Peyer's patch (tissue), 4 donors: ENCODE measurements around the gene IL1RL2.

Experiments used
- POLR2A ChIP-seq, 2 donors: fragments of 450-650 bp; IDR thresholded peaks; one replicate each; pipeline ENCODE4 v1.5.1; 2017; ENCODE audit warnings: antibody characterized with exemption in 2 of 2, mild to moderate bottlenecking in 2 of 2, moderate library complexity in 2 of 2
- TF ChIP-seq, protein P1 (sequence below), 6 experiments: fragments of 450-650 bp in 4 of 6; fragments of 200-600 bp in 2 of 6; sonication (generic) in 1 of 6; IDR thresholded peaks; one replicate each; pipeline ENCODE4 v1.5.1; 2017 to 2019; ENCODE audit warnings: antibody characterized with exemption in 6 of 6, mild to moderate bottlenecking in 3 of 6, moderate library complexity in 1 of 6

DNA sequence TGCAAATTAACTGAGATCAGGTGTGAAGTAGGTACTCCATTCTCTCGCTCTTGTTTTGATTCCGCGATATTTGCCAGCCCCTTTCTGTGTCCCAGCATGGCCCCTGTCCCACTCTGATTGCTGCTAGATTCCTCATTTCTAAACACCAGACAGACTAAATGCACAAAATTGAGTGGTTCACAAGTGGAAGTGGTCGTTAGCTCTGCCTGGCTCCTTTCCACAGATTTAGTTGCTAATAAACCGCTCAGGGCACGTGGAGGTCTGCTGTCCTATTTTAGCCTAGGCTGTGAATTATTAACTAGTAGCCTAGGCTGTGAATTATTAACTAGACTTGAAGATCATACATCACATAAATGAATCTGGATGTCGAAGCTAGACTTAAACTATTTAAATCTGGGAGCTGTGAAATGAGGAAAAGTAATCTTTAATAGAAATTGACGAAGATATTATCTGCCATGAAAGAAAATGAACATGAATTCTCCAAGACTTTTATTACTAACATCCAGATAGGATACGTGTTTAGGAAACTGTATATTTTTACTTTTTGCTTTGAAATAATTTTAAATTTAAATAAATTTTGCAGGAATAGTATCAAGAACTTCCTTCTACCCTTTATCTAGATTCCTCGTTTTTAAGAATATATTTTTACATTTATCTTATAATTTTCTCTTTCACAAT, 3.7 kb downstream of the IL1RL2 start:
- TF ChIP-seq, protein P1, sequence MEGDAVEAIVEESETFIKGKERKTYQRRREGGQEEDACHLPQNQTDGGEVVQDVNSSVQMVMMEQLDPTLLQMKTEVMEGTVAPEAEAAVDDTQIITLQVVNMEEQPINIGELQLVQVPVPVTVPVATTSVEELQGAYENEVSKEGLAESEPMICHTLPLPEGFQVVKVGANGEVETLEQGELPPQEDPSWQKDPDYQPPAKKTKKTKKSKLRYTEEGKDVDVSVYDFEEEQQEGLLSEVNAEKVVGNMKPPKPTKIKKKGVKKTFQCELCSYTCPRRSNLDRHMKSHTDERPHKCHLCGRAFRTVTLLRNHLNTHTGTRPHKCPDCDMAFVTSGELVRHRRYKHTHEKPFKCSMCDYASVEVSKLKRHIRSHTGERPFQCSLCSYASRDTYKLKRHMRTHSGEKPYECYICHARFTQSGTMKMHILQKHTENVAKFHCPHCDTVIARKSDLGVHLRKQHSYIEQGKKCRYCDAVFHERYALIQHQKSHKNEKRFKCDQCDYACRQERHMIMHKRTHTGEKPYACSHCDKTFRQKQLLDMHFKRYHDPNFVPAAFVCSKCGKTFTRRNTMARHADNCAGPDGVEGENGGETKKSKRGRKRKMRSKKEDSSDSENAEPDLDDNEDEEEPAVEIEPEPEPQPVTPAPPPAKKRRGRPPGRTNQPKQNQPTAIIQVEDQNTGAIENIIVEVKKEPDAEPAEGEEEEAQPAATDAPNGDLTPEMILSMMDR (IDR thresholded peaks at IDR 0.05): no peak
- TF ChIP-seq POLR2A (IDR thresholded peaks at IDR 0.05): no peak
